ENCODE data around the gene ALOX12.
"Not testable (repeated sequence)": the region's sequence is repeated elsewhere in the genome, so short reads cannot be mapped to it uniquely, and the experiment has no call there.

The ALOX12 gene

GRCh38 chr17:7046725-7047397 lies 51.0 kb downstream of the ALOX12 start:
- DNase-seq = not testable (repeated sequence)

DNA sequence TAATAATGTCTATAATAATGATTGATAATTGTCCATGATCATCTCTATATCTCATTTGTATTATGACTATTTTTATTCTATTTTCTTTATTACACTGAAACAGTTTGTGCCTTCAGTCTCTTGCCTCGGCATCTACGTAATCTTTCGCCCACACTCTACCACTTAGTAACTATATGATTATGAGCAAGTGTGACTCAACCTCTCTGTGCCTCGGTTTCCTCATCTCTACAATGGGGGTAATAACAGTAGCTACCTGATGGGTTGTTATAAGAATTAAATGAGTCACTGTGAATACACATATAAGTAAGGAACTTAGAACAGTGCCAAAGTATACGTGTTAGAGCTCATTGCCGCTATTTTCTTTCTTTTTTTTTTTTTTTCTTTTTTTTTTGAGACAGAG lies 51.7 kb downstream of the ALOX12 start:
- DNase-seq = no peak

- DNase-seq = no peak
Measured at GRCh38 chr17:7048968-7049367, 53.1 kb downstream of the ALOX12 start.

DNA sequence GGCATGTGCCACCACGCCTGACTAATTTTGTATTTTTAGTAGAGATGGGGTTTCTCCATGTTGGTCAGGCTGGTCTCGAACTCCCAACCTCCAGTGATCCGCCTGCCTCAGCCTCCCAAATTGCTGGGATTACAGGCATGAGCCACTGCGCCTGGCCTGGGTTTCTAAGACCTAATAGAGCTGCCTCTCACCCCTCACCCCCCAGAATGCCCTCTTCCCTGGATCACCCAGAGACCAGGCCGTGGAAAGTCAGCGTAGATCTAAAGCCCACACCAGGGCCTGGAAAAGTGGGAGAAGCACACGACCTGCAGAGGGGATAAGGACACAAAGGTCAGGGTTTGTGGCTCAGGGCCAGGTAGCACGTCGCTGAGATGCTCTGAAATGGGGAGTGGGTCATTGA lies 54.7 kb downstream of the ALOX12 start:
- not testable (repeated sequence) for DNase-seq

DNA sequence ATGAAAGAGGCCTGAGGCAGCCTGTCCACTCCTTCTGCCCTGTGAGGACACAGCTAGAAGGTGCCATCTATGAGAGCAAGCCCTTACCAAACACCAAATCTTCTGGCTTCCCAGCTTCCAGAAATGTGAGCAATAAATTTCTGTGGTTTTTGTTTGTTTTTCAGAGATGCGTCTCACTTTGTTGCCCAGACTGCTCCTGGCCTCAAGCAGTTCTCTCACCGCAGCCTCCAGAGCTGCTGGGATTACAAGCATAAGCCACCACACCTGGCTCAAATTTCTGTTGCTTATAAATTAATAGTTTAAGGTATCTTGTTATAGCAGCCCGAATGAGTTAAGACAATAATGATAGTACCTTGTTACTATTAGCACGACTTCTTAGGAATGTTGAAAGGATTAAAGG lies 60.5 kb downstream of the ALOX12 start:
- DNase-seq = no peak

- no peak for DNase-seq
Measured at GRCh38 chr17:7058831-7059447, 63.1 kb downstream of the ALOX12 start.
